WTC11 (cell line): Measurements from ENCODE around the gene DHTKD1. TPM values are rescaled to one million over a fixed set of nuclear protein-coding genes. Genes with fewer than 3 reads are reported as not detected.
A peak's percentile ranks its signal among the peaks of the same experiment; 100 is the strongest.

ENCODE experiments used
- ATAC-seq: fragments of 200-7000 bp; cut with Tn5 transposase; 2 replicates; pipeline ENCODE4 v1.10.0; 2021; ENCODE audit warnings: mild to moderate bottlenecking, moderate library complexity
- CTCF ChIA-PET: fragments of 300-600 bp; sonication (Branson Sonifier 250); formaldehyde crosslinking; loops from one replicate; lab custom pipeline; 2021; ENCODE audit warnings: antibody characterized with exemption; lab: Charles Lee
- POLR2A ChIA-PET: fragments of 350-600 bp; sonication (Branson Sonifier 250); formaldehyde crosslinking; loops from one replicate; lab custom pipeline; 2021; ENCODE audit warnings: antibody characterized with exemption; lab: Charles Lee
- DNase-seq: peaks from one replicate; pipeline ENCODE4 v3.0.0; 2021; ENCODE audit warnings: low spot score
- H3K27ac Mint-ChIP-seq: 2 replicates; pipeline ENCODE4 v1.8.0; 2021; ENCODE audit warnings: mixed read lengths
- H3K27me3 Mint-ChIP-seq: 2 replicates; pipeline ENCODE4 v1.8.0; 2021; ENCODE audit warnings: low read depth, mild to moderate bottlenecking, moderate library complexity, mixed read lengths
- H3K36me3 Mint-ChIP-seq: 2 replicates; pipeline ENCODE4 v1.8.0; 2021; ENCODE audit warnings: mixed read lengths
- H3K4me1 Mint-ChIP-seq: 2 replicates; pipeline ENCODE4 v1.8.0; 2022; ENCODE audit warnings: mixed read lengths
- H3K4me3 Mint-ChIP-seq: 2 replicates; pipeline ENCODE4 v1.8.0; 2021; ENCODE audit warnings: mild to moderate bottlenecking, moderate library complexity, mixed read lengths
- H3K9me3 Mint-ChIP-seq: 2 replicates; pipeline ENCODE4 v1.8.0; 2021; ENCODE audit warnings: mixed read lengths
- CBFB ChIP-seq: sonication (generic); formaldehyde crosslinking; IDR thresholded peaks from 2 replicates; pipeline ENCODE4 v1.8.1; 2022; ENCODE audit warnings: mild to moderate bottlenecking, low read depth, missing genetic modification reagents
- ESRRA ChIP-seq: sonication (generic); formaldehyde crosslinking; IDR thresholded peaks from 2 replicates; pipeline ENCODE4 v1.8.1; 2022; ENCODE audit warnings: mild to moderate bottlenecking, missing genetic modification reagents, borderline replicate concordance
- ETV6 ChIP-seq: sonication (generic); formaldehyde crosslinking; IDR thresholded peaks from 2 replicates; pipeline ENCODE4 v1.8.1; 2022; ENCODE audit warnings: mild to moderate bottlenecking, missing genetic modification reagents
- SMAD4 ChIP-seq: sonication (generic); formaldehyde crosslinking; IDR thresholded peaks from 2 replicates; pipeline ENCODE4 v1.8.0; 2022; ENCODE audit warnings: mild to moderate bottlenecking, missing genetic modification reagents
- ZNF121 ChIP-seq: sonication (generic); formaldehyde crosslinking; IDR thresholded peaks from 2 replicates; pipeline ENCODE4 v1.8.0; 2023; ENCODE audit warnings: missing genetic modification reagents
- ZNF232 ChIP-seq: sonication (generic); formaldehyde crosslinking; IDR thresholded peaks from 2 replicates; pipeline ENCODE4 v1.8.0; 2022; ENCODE audit warnings: mild to moderate bottlenecking, missing genetic modification reagents
- ZNF671 ChIP-seq: fragments of 250-450 bp; sonication (Bioruptor Pico); IDR thresholded peaks from 2 replicates; pipeline ENCODE4 v1.8.0; 2021; ENCODE audit warnings: mild to moderate bottlenecking
- total RNA-seq: library from RNA; stranded (reverse); gene quantifications from 3 replicates; pipeline ENCODE4 v1.2.3, GENCODE V29; 2021
- TF ChIP-seq, protein P1 (sequence below): sonication (generic); formaldehyde crosslinking; conservative IDR thresholded peaks from 2 replicates; pipeline ENCODE4 v1.8.1; 2023; ENCODE audit warnings: mild to moderate bottlenecking, low read depth, missing genetic modification reagents, moderate library complexity
- TF ChIP-seq, protein P2 (sequence below): fragments of 250-450 bp; sonication (Bioruptor Pico); IDR thresholded peaks from 2 replicates; pipeline ENCODE4 v1.8.0; 2021; ENCODE audit warnings: mild to moderate bottlenecking
- TF ChIP-seq, protein P3 (sequence below): fragments of 250-450 bp; sonication (Bioruptor Pico); conservative IDR thresholded peaks from 2 replicates; pipeline ENCODE4 v1.9.0; 2021; ENCODE audit warnings: mild to moderate bottlenecking
- TF ChIP-seq, protein P4 (sequence below): sonication (generic); formaldehyde crosslinking; conservative IDR thresholded peaks from 2 replicates; pipeline ENCODE4 v1.8.1; 2022; ENCODE audit warnings: mild to moderate bottlenecking, missing genetic modification reagents
- TF ChIP-seq, protein P5 (sequence below): sonication (generic); formaldehyde crosslinking; IDR thresholded peaks from 2 replicates; pipeline ENCODE4 v1.8.1; 2022; ENCODE audit warnings: mild to moderate bottlenecking, moderate library complexity, missing genetic modification reagents
- TF ChIP-seq, protein P6 (sequence below): sonication (generic); formaldehyde crosslinking; IDR thresholded peaks from 2 replicates; pipeline ENCODE4 v1.8.1; 2023; ENCODE audit warnings: mild to moderate bottlenecking, missing genetic modification reagents, moderate library complexity
- TF ChIP-seq, protein P7 (sequence below): sonication (generic); formaldehyde crosslinking; IDR thresholded peaks from 2 replicates; pipeline ENCODE4 v1.8.0; 2023; ENCODE audit warnings: missing genetic modification reagents
- TF ChIP-seq, protein P8 (sequence below): sonication (generic); formaldehyde crosslinking; IDR thresholded peaks from 2 replicates; pipeline ENCODE4 v1.8.1; 2023; ENCODE audit warnings: mild to moderate bottlenecking, missing genetic modification reagents
- TF ChIP-seq, protein P9 (sequence below): fragments of 250-450 bp; sonication (Bioruptor Pico); IDR thresholded peaks from 2 replicates; pipeline ENCODE4 v1.9.0; 2021; ENCODE audit warnings: mild to moderate bottlenecking, borderline replicate concordance

DHTKD1 gene
- total RNA-seq, 1 experiment from 2014 or later, result 57.9 TPM

DNA sequence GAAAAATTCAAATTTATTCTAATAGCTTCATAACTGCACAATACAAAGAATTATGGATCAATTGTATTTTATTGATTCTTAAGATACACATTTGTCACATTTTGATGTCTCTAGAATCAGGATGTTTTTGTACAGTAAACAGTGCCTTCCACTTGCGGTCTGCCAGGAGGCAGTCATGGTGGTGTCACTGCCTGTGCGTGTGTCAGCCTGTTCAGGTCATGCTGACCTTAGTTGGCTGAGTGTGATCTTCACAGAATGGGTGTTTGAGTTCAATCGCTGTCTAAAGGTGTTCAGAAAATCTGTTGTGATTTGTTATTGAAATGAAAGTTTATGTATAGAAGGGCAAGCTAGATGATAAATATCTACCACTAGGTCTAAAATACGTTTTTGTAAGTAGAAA lies 81.4 kb downstream of the DHTKD1 start:
- ChIA-PET POLR2A (no interaction called here), CTCF (no interaction called here)
- DNase-seq (no peak), ATAC-seq (no peak)
- Mint-ChIP-seq H3K27me3 (no peaks in the 10 kb centered on the region), H3K4me1 (no peaks in the 10 kb centered on the region), H3K36me3 (peaks cover 13% of the 10 kb centered on the region), H3K4me3 (no peak overlapping the region), H3K9me3 (no peaks in the 10 kb centered on the region), H3K27ac (peak overlapping the region; percentile 2; the same call in 1 of the 2 replicates)
- TF ChIP-seq ZNF232 (CRISPR knock-in tag), result no peak
- TF ChIP-seq, protein P1, sequence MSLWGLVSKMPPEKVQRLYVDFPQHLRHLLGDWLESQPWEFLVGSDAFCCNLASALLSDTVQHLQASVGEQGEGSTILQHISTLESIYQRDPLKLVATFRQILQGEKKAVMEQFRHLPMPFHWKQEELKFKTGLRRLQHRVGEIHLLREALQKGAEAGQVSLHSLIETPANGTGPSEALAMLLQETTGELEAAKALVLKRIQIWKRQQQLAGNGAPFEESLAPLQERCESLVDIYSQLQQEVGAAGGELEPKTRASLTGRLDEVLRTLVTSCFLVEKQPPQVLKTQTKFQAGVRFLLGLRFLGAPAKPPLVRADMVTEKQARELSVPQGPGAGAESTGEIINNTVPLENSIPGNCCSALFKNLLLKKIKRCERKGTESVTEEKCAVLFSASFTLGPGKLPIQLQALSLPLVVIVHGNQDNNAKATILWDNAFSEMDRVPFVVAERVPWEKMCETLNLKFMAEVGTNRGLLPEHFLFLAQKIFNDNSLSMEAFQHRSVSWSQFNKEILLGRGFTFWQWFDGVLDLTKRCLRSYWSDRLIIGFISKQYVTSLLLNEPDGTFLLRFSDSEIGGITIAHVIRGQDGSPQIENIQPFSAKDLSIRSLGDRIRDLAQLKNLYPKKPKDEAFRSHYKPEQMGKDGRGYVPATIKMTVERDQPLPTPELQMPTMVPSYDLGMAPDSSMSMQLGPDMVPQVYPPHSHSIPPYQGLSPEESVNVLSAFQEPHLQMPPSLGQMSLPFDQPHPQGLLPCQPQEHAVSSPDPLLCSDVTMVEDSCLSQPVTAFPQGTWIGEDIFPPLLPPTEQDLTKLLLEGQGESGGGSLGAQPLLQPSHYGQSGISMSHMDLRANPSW (CRISPR knock-in tag), result no peak
- TF ChIP-seq, protein P2, sequence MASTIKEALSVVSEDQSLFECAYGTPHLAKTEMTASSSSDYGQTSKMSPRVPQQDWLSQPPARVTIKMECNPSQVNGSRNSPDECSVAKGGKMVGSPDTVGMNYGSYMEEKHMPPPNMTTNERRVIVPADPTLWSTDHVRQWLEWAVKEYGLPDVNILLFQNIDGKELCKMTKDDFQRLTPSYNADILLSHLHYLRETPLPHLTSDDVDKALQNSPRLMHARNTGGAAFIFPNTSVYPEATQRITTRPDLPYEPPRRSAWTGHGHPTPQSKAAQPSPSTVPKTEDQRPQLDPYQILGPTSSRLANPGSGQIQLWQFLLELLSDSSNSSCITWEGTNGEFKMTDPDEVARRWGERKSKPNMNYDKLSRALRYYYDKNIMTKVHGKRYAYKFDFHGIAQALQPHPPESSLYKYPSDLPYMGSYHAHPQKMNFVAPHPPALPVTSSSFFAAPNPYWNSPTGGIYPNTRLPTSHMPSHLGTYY (CRISPR knock-in tag), result no peak

DNA sequence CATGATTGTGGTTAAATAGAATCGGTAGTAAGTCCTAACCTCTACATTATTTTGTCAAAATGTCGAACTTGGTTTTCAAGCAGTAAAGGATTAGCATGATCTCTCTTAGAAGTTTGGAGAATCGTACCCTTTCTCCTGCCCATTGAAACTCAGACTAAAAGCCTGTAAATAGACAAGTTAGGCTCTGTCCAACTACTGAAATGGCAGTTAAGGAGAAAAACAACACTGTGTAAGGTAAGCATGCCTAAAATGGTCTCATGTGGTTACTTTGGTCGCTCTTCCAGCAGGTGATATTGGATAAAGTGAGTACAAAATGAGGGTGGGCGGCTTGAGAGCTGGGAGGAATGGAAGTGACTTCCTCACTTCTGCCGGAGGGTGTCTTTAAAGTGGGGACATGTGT lies 85.8 kb downstream of the DHTKD1 start:
- Mint-ChIP-seq H3K4me1 (no peaks in the 10 kb centered on the region), H3K4me3 (no peak overlapping the region), H3K27ac (peak overlapping the region; percentile 43), H3K9me3 (no peaks in the 10 kb centered on the region), H3K27me3 (no peaks in the 10 kb centered on the region), H3K36me3 (peaks cover 21% of the 10 kb centered on the region)
- ATAC-seq (no peak), DNase-seq (no peak)
- POLR2A ChIA-PET, result no interaction called here
- CTCF ChIA-PET, result no interaction called here
- TF ChIP-seq CBFB (CRISPR knock-in tag) (no peak), ZNF121 (CRISPR knock-in tag) (no peak), SMAD4 (CRISPR knock-in tag) (no peak), ZNF671 (CRISPR knock-in tag) (no peak), ETV6 (CRISPR knock-in tag) (no peak), ESRRA (CRISPR knock-in tag) (no peak)
- TF ChIP-seq, protein P3, sequence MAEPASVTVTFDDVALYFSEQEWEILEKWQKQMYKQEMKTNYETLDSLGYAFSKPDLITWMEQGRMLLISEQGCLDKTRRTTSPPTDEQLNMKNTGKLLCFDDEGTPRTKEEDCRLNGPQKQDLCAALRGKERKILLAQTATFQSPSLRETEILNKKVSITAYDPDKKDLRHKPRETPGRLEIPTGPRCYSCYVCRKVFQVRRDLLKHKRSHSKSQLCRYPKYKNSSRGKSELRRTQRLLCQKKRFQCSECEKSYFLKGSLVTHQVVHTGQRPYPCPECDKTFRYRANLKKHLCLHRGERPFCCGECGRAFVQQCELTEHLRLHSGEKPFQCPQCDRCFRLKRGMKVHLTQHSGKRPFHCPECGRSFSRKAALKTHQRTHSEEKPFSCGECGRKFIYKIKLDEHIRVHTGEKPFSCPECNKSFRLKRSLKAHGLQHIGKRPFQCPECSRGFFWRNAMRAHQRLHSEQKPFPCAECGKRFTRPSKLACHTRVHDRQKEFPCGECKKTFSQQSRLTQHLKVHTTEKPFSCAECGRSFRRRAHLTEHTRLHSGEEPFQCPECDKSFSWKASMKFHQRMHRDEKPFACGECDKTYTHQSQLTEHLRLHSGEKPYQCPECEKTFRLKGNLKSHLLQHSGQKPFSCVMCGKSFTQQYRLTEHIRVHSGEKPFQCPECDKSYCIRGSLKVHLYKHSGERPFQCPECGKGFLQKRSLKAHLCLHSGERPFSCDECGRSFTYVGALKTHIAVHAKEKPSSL (CRISPR knock-in tag), result no peak
- TF ChIP-seq, protein P4, sequence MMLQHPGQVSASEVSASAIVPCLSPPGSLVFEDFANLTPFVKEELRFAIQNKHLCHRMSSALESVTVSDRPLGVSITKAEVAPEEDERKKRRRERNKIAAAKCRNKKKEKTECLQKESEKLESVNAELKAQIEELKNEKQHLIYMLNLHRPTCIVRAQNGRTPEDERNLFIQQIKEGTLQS (CRISPR knock-in tag), result no peak
- TF ChIP-seq, protein P5, sequence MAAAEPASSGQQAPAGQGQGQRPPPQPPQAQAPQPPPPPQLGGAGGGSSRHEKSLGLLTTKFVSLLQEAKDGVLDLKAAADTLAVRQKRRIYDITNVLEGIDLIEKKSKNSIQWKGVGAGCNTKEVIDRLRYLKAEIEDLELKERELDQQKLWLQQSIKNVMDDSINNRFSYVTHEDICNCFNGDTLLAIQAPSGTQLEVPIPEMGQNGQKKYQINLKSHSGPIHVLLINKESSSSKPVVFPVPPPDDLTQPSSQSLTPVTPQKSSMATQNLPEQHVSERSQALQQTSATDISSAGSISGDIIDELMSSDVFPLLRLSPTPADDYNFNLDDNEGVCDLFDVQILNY (CRISPR knock-in tag), result no peak
- TF ChIP-seq, protein P6, sequence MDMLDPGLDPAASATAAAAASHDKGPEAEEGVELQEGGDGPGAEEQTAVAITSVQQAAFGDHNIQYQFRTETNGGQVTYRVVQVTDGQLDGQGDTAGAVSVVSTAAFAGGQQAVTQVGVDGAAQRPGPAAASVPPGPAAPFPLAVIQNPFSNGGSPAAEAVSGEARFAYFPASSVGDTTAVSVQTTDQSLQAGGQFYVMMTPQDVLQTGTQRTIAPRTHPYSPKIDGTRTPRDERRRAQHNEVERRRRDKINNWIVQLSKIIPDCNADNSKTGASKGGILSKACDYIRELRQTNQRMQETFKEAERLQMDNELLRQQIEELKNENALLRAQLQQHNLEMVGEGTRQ (CRISPR knock-in tag), result no peak
- TF ChIP-seq, protein P7, sequence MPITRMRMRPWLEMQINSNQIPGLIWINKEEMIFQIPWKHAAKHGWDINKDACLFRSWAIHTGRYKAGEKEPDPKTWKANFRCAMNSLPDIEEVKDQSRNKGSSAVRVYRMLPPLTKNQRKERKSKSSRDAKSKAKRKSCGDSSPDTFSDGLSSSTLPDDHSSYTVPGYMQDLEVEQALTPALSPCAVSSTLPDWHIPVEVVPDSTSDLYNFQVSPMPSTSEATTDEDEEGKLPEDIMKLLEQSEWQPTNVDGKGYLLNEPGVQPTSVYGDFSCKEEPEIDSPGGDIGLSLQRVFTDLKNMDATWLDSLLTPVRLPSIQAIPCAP (CRISPR knock-in tag), result no peak
- TF ChIP-seq, protein P8, sequence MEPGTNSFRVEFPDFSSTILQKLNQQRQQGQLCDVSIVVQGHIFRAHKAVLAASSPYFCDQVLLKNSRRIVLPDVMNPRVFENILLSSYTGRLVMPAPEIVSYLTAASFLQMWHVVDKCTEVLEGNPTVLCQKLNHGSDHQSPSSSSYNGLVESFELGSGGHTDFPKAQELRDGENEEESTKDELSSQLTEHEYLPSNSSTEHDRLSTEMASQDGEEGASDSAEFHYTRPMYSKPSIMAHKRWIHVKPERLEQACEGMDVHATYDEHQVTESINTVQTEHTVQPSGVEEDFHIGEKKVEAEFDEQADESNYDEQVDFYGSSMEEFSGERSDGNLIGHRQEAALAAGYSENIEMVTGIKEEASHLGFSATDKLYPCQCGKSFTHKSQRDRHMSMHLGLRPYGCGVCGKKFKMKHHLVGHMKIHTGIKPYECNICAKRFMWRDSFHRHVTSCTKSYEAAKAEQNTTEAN (CRISPR knock-in tag), result no peak
- TF ChIP-seq, protein P9, sequence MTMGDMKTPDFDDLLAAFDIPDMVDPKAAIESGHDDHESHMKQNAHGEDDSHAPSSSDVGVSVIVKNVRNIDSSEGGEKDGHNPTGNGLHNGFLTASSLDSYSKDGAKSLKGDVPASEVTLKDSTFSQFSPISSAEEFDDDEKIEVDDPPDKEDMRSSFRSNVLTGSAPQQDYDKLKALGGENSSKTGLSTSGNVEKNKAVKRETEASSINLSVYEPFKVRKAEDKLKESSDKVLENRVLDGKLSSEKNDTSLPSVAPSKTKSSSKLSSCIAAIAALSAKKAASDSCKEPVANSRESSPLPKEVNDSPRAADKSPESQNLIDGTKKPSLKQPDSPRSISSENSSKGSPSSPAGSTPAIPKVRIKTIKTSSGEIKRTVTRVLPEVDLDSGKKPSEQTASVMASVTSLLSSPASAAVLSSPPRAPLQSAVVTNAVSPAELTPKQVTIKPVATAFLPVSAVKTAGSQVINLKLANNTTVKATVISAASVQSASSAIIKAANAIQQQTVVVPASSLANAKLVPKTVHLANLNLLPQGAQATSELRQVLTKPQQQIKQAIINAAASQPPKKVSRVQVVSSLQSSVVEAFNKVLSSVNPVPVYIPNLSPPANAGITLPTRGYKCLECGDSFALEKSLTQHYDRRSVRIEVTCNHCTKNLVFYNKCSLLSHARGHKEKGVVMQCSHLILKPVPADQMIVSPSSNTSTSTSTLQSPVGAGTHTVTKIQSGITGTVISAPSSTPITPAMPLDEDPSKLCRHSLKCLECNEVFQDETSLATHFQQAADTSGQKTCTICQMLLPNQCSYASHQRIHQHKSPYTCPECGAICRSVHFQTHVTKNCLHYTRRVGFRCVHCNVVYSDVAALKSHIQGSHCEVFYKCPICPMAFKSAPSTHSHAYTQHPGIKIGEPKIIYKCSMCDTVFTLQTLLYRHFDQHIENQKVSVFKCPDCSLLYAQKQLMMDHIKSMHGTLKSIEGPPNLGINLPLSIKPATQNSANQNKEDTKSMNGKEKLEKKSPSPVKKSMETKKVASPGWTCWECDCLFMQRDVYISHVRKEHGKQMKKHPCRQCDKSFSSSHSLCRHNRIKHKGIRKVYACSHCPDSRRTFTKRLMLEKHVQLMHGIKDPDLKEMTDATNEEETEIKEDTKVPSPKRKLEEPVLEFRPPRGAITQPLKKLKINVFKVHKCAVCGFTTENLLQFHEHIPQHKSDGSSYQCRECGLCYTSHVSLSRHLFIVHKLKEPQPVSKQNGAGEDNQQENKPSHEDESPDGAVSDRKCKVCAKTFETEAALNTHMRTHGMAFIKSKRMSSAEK, result no peak
